HEK293T (cell line): Measurements from ENCODE around the gene TPM1.

Experiments
- BHLHE40 ChIP-seq: fragments of 450-650 bp; IDR thresholded peaks from 2 replicates; pipeline ENCODE4 v1.6.1; 2016; ENCODE audit warnings: mild to moderate bottlenecking, moderate library complexity, borderline replicate concordance
- ELF4 ChIP-seq: fragments of 450-650 bp; IDR thresholded peaks from 2 replicates; pipeline ENCODE4 v1.6.1; 2017; ENCODE audit warnings: antibody characterized with exemption
- LEF1 ChIP-seq: fragments of 450-650 bp; IDR thresholded peaks from 2 replicates; pipeline ENCODE4 v1.6.1; 2017; ENCODE audit warnings: mild to moderate bottlenecking, borderline replicate concordance
- SUZ12 ChIP-seq: fragments of 450-650 bp; IDR thresholded peaks from 2 replicates; pipeline ENCODE4 v1.6.1; 2016; ENCODE audit warnings: mild to moderate bottlenecking
- ZNF384 ChIP-seq: fragments of 450-650 bp; IDR thresholded peaks from 2 replicates; pipeline ENCODE4 v1.6.1; 2016

DNA sequence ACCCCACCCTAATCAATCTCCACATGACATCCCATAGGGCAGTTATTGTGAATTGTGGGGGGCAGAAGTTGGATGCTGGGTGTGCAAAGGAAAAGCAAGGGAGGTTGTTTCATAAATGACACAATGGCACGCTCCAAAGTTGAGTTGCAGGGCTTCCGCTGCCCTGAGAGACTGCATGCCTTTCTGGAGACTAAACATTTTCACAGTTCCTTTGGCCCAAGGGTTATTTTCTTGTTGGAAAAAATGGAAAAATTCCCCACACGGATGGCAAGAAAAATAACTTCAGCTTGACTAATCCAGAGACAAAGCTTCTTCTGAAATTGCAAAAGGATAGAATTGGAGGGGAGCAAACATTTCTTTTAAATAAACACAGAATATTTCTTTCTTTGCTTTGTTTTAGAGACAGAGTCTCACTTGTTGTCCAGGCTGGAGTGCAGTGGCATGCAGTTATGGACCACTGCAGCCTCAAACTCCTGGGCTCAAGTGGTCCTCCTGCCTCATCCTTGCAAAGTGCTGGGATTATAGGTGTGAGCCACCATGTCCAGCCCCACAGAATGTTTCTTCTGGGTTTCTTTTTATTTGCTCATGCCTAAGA lies 19.1 kb upstream of the TPM1 start:
- TF ChIP-seq SUZ12 (no peak), BHLHE40 (no peak), ELF4 (no peak), ZNF384 (no peak), LEF1 (no peak)
